Measurements from ENCODE around the gene GFM2.
"Not testable (repeated sequence)": the region's sequence is repeated elsewhere in the genome, so short reads cannot be mapped to it uniquely, and the experiment has no call there.

The GFM2 gene

DNA sequence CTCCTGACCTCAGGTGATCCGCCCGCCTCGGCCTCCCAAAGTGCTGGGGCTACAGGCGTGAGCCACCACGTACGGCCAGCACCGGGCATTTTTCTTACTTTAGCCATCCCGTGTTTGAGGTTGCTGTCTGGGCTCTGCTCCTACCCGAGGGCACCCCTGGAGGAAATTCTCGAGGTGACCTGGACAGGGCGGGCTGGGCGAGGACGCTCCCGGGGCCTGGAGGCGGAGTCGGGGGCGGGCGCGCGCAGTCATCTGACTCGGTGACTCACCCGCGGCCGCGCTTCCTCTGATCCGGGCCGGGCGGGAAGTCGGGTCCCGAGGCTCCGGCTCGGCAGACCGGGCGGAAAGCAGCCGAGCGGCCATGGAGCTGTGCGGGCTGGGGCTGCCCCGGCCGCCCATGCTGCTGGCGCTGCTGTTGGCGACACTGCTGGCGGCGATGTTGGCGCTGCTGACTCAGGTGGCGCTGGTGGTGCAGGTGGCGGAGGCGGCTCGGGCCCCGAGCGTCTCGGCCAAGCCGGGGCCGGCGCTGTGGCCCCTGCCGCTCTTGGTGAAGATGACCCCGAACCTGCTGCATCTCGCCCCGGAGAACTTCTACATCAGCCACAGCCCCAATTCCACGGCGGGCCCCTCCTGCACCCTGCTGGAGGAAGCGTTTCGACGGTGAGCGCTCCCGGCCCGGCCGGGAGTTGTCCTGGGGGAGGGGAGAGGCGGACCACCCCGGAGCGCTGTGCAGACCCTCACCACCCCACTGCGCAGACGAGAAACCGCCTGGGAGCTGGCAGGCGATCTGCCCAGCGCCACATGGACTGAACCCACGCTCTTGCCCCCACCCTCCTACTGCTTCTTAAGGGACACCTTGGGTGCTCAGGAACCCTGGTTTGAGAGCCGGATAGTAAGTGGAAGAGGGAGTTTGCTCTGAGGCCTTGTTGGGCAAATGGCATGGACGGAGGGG lies 81.7 kb downstream of the GFM2 start, which contains the start of gene HEXB:
HEXB (plus strand) TSS at position 334 of the 952 bp plus-strand sequence; CDS start at position 362, 28 bp downstream.
- DNase-seq (ENCODE audit: low spot score), result peak; percentile 87
- TF ChIP-seq, protein P1, sequence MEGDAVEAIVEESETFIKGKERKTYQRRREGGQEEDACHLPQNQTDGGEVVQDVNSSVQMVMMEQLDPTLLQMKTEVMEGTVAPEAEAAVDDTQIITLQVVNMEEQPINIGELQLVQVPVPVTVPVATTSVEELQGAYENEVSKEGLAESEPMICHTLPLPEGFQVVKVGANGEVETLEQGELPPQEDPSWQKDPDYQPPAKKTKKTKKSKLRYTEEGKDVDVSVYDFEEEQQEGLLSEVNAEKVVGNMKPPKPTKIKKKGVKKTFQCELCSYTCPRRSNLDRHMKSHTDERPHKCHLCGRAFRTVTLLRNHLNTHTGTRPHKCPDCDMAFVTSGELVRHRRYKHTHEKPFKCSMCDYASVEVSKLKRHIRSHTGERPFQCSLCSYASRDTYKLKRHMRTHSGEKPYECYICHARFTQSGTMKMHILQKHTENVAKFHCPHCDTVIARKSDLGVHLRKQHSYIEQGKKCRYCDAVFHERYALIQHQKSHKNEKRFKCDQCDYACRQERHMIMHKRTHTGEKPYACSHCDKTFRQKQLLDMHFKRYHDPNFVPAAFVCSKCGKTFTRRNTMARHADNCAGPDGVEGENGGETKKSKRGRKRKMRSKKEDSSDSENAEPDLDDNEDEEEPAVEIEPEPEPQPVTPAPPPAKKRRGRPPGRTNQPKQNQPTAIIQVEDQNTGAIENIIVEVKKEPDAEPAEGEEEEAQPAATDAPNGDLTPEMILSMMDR (IDR thresholded peaks at IDR 0.05; ENCODE audit: extremely low read depth, insufficient read depth, missing control alignments), result peak; percentile 32
- in situ Hi-C loops (cut with MboI; ENCODE audit: low pct_unique_long_range_greater_than_20kb, low sequenced_read_pairs, unreplicated experiment), result no loop called here

- in situ Hi-C loops (cut with MboI; ENCODE audit: low pct_unique_long_range_greater_than_20kb, low sequenced_read_pairs, unreplicated experiment), result no loop called here
Observed at GRCh38 chr5:74679966-74680365, 87.0 kb downstream of the GFM2 start.

GRCh38 chr5:74679300-74679699 lies 87.6 kb downstream of the GFM2 start:
- in situ Hi-C loops (cut with MboI; ENCODE audit: low pct_unique_long_range_greater_than_20kb, low sequenced_read_pairs, unreplicated experiment); DNase-seq (ENCODE audit: low spot score): not testable (repeated sequence)

More at GRCh38 chr5:74679966-74680365, 87.0 kb downstream of the GFM2 start:
- no peak for DNase-seq (ENCODE audit: low spot score)
- TF ChIP-seq, protein P1 (IDR thresholded peaks at IDR 0.05; ENCODE audit: extremely low read depth, insufficient read depth, missing control alignments), result no peak

GRCh38 chr5:74678123-74678522 lies 88.8 kb downstream of the GFM2 start:
- DNase-seq (ENCODE audit: low spot score); in situ Hi-C loops (cut with MboI; ENCODE audit: low pct_unique_long_range_greater_than_20kb, low sequenced_read_pairs, unreplicated experiment): not testable (repeated sequence)

DNA sequence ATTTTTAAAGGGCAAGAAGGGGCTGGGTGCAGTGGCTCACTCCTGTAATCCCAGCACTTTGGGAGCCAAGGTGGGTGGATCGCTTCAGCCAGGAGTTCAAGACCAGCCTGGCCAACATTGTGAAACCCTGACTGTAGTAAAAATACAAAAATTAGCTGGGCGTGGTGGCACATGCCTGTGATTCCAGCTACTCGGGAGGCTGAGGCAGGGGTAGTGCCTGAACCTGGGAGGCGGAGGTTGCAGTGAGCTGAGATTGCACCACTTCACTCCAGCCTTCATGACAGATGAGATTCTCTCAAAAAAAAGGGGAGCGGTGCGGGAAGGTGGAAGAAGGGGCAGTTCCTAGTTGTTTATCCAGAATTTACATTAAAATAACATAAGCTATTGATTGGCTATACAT lies 90.5 kb downstream of the GFM2 start:
- DNase-seq (ENCODE audit: low spot score); in situ Hi-C loops (cut with MboI; ENCODE audit: low pct_unique_long_range_greater_than_20kb, low sequenced_read_pairs, unreplicated experiment): not testable (repeated sequence)

- DNase-seq (ENCODE audit: low spot score), result no peak
- in situ Hi-C loops (cut with MboI; ENCODE audit: low pct_unique_long_range_greater_than_20kb, low sequenced_read_pairs, unreplicated experiment), result loop anchor here (25.0 kb wide), 1 partner anchor 1086 kb away; no protein-coding TSS in a partner anchor
- TF ChIP-seq, protein P1 (IDR thresholded peaks at IDR 0.05; ENCODE audit: extremely low read depth, insufficient read depth, missing control alignments), result peak; percentile 26
Observed at GRCh38 chr5:74673011-74673790, 93.7 kb downstream of the GFM2 start.

DNA sequence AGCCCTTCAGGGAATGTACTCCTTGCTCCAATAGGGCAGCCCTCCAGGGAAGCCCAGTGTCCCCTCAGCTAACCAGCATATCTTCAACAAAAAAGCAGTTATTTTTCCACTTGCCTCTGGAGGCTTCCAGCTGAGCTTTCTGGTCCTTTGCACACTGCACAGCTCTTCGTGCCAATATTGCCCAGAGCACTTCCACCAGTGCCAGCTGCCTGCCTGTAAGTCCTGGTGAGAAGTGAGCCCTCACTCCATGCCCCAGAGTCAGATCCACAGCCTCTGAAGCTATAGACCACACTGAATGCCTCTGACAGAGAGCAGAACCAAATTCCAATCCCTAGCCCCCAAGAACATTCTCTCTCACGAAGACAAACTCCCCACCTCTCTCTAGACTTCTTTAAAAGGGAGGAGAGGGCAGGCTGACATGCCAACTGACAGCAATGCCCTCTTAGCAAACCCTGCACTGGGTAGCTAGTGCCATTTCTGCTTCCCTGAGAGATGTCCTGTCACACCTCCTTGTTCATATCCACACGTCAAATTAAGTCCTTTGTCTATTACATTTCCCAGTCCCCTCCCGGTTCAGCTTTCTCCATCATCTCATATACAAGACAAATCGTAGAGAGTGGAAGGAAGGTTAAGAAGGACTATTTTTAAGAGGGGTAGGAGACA lies 94.6 kb downstream of the GFM2 start:
- in situ Hi-C loops (cut with MboI; ENCODE audit: low pct_unique_long_range_greater_than_20kb, low sequenced_read_pairs, unreplicated experiment), result loop anchor here (25.0 kb wide), 1 partner anchor 1085 kb away; no protein-coding TSS in a partner anchor
- TF ChIP-seq, protein P1 (IDR thresholded peaks at IDR 0.05; ENCODE audit: extremely low read depth, insufficient read depth, missing control alignments), result no peak
- no peak for DNase-seq (ENCODE audit: low spot score)
